ENCODE data around the gene THSD7B. TPM values are rescaled to one million over a fixed set of nuclear protein-coding genes. Genes with fewer than 3 reads are reported as not detected.

The THSD7B gene
- total and polyA plus RNA-seq, 2 experiments from 2014 or later: 0.86 to 3.8 TPM

DNA sequence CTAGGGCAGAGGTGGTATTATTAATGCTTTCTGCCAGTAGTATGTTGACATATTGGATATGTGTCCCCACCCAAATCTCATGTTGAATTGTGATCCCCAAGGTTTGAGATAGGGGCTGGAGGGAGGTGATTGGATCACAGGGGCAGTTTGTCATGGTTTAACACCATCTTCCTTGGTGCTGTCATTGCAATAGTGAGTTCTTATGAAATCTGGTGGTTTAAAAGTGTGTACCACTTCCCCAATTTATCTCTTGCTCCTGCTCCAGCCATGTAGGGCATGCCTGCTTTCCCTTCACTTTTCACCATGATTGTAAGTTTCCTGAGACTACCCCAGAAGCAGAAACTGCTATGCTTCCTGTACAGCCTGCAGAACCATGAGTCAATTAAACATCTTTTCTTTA, 47.1 kb upstream of the THSD7B start:
- Histone ChIP-seq H3K36me3 (ENCODE audit: insufficient read depth) (no peaks in the 10 kb centered on the region), H2AFZ (no peak overlapping the region), H3K27me3 (ENCODE audit: insufficient read depth) (no peaks in the 10 kb centered on the region), H3K79me2 (replicated peaks; ENCODE audit: insufficient read depth) (no peaks in the 10 kb centered on the region), H3K4me1 (ENCODE audit: insufficient read depth) (no peaks in the 10 kb centered on the region), H3K4me2 (no peak overlapping the region), H3K9me2 (ENCODE audit: insufficient read depth) (no peaks in the 10 kb centered on the region; the same call in 1 of the 2 replicates), H3K27ac (ENCODE audit: low read depth) (no peak overlapping the region), H3F3A (replicated peaks; ENCODE audit: low read depth) (no peaks in the 10 kb centered on the region), H3K4me3 (no peak overlapping the region), H4K20me1 (replicated peaks; ENCODE audit: insufficient read depth) (no peaks in the 10 kb centered on the region)
- TF ChIP-seq NANOG (IDR thresholded peaks at IDR 0.05; ENCODE audit: borderline replicate concordance): no peak
- no peak for TF ChIP-seq ZNF114 (CRISPR knock-in tag; IDR thresholded peaks at IDR 0.05)
- TF ChIP-seq ZNF331 (CRISPR knock-in tag; IDR thresholded peaks at IDR 0.05; ENCODE audit: low read depth): no peak
- TF ChIP-seq, protein P1, sequence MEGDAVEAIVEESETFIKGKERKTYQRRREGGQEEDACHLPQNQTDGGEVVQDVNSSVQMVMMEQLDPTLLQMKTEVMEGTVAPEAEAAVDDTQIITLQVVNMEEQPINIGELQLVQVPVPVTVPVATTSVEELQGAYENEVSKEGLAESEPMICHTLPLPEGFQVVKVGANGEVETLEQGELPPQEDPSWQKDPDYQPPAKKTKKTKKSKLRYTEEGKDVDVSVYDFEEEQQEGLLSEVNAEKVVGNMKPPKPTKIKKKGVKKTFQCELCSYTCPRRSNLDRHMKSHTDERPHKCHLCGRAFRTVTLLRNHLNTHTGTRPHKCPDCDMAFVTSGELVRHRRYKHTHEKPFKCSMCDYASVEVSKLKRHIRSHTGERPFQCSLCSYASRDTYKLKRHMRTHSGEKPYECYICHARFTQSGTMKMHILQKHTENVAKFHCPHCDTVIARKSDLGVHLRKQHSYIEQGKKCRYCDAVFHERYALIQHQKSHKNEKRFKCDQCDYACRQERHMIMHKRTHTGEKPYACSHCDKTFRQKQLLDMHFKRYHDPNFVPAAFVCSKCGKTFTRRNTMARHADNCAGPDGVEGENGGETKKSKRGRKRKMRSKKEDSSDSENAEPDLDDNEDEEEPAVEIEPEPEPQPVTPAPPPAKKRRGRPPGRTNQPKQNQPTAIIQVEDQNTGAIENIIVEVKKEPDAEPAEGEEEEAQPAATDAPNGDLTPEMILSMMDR (conservative IDR thresholded peaks at IDR 0.05; ENCODE audit: low read depth in 2 of 2): no peak
- TF ChIP-seq, protein P2, sequence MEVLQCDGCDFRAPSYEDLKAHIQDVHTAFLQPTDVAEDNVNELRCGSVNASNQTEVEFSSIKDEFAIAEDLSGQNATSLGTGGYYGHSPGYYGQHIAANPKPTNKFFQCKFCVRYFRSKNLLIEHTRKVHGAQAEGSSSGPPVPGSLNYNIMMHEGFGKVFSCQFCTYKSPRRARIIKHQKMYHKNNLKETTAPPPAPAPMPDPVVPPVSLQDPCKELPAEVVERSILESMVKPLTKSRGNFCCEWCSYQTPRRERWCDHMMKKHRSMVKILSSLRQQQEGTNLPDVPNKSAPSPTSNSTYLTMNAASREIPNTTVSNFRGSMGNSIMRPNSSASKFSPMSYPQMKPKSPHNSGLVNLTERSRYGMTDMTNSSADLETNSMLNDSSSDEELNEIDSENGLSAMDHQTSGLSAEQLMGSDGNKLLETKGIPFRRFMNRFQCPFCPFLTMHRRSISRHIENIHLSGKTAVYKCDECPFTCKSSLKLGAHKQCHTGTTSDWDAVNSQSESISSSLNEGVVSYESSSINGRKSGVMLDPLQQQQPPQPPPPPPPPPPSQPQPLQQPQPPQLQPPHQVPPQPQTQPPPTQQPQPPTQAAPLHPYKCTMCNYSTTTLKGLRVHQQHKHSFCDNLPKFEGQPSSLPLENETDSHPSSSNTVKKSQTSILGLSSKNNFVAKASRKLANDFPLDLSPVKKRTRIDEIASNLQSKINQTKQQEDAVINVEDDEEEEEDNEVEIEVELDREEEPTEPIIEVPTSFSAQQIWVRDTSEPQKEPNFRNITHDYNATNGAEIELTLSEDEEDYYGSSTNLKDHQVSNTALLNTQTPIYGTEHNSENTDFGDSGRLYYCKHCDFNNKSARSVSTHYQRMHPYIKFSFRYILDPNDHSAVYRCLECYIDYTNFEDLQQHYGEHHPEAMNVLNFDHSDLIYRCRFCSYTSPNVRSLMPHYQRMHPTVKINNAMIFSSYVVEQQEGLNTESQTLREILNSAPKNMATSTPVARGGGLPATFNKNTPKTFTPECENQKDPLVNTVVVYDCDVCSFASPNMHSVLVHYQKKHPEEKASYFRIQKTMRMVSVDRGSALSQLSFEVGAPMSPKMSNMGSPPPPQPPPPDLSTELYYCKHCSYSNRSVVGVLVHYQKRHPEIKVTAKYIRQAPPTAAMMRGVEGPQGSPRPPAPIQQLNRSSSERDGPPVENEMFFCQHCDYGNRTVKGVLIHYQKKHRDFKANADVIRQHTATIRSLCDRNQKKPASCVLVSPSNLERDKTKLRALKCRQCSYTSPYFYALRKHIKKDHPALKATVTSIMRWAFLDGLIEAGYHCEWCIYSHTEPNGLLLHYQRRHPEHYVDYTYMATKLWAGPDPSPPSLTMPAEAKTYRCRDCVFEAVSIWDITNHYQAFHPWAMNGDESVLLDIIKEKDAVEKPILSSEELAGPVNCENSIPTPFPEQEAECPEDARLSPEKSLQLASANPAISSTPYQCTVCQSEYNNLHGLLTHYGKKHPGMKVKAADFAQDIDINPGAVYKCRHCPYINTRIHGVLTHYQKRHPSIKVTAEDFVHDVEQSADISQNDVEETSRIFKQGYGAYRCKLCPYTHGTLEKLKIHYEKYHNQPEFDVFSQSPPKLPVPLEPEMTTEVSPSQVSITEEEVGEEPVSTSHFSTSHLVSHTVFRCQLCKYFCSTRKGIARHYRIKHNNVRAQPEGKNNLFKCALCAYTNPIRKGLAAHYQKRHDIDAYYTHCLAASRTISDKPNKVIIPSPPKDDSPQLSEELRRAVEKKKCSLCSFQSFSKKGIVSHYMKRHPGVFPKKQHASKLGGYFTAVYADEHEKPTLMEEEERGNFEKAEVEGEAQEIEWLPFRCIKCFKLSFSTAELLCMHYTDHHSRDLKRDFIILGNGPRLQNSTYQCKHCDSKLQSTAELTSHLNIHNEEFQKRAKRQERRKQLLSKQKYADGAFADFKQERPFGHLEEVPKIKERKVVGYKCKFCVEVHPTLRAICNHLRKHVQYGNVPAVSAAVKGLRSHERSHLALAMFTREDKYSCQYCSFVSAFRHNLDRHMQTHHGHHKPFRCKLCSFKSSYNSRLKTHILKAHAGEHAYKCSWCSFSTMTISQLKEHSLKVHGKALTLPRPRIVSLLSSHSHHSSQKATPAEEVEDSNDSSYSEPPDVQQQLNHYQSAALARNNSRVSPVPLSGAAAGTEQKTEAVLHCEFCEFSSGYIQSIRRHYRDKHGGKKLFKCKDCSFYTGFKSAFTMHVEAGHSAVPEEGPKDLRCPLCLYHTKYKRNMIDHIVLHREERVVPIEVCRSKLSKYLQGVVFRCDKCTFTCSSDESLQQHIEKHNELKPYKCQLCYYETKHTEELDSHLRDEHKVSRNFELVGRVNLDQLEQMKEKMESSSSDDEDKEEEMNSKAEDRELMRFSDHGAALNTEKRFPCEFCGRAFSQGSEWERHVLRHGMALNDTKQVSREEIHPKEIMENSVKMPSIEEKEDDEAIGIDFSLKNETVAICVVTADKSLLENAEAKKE (CRISPR knock-in tag; IDR thresholded peaks at IDR 0.05): no peak
- Mint-ChIP-seq H3K27ac (no peak overlapping the region), H3K4me3 (no peak overlapping the region), H3K36me3 (ENCODE audit: low read depth) (no peaks in the 10 kb centered on the region), H3K9me3 (peaks cover under 1% of the 10 kb centered on the region; the same call in 1 of the 3 replicates), H3K27me3 (ENCODE audit: insufficient read depth, low read depth, poor library complexity) (no peaks in the 10 kb centered on the region), H3K4me1 (no peaks in the 10 kb centered on the region)
- DNase-seq (ENCODE audit: low spot score) (no peak), ATAC-seq (no peak)
